HEK293 (cell line): Measurements from ENCODE around the gene ARL15.

Source experiments
- CTCF ChIA-PET: fragments of 350-600 bp; formaldehyde crosslinking; extraction: SDS; loops from one replicate; lab custom pipeline; 2021; ENCODE audit warnings: antibody characterized with exemption; lab: Yijun Ruan, JAX
- POLR2A ChIA-PET: fragments of 300-600 bp; formaldehyde crosslinking; extraction: SDS; loops from one replicate; lab custom pipeline; 2020; ENCODE audit warnings: antibody characterized with exemption, inconsistent platforms; lab: Yijun Ruan, JAX
- H3K27ac ChIP-seq: fragments of 200-500 bp; sonication (Bioruptor generic); 2 replicates; pipeline ENCODE4 v1.5.1; 2014; ENCODE audit warnings: low read depth, low read length, control low read depth, inconsistent platforms; ENCODE audit errors: extremely low read depth
- H3K36me3 ChIP-seq, 2 experiments: fragments of 200-500 bp in 1 of 2; sonication (Bioruptor generic) in 1 of 2; 1 replicate in 1 of 2; 2 replicates in 1 of 2; pipeline ENCODE4 v1.5.1; 2014 to 2017; ENCODE audit warnings: inconsistent platforms in 2 of 2, low read length in 2 of 2; ENCODE audit not compliant: control insufficient read depth in 2 of 2, insufficient read depth in 1 of 2
- H3K4me1 ChIP-seq: fragments of 200-500 bp; sonication (Bioruptor generic); 2 replicates; pipeline ENCODE4 v1.5.1; 2014; ENCODE audit warnings: mild to moderate bottlenecking, low read length, inconsistent platforms; ENCODE audit not compliant: control insufficient read depth, insufficient read depth
- H3K4me3 ChIP-seq: 2 replicates; pipeline ENCODE4 v1.5.1; 2011; ENCODE audit warnings: low read depth, mild to moderate bottlenecking, control low read depth, low read length, moderate library complexity
- H3K9me3 ChIP-seq: fragments of 200-500 bp; sonication (Bioruptor generic); 2 replicates; pipeline ENCODE4 v1.5.1; 2014; ENCODE audit warnings: low read depth, low read length, inconsistent platforms; ENCODE audit not compliant: control insufficient read depth, insufficient read depth
- ATF2 ChIP-seq: fragments of 450-650 bp; formaldehyde crosslinking; IDR thresholded peaks from 2 replicates; pipeline ENCODE4 v1.5.1; 2016; ENCODE audit warnings: missing biosample characterization, missing genetic modification characterization, low read depth
- PATZ1 ChIP-seq: fragments of 450-650 bp; formaldehyde crosslinking; IDR thresholded peaks from 2 replicates; pipeline ENCODE4 v1.5.1; 2016; ENCODE audit warnings: missing biosample characterization, missing genetic modification characterization
- PRDM6 ChIP-seq: fragments of 450-650 bp; formaldehyde crosslinking; IDR thresholded peaks from 2 replicates; pipeline ENCODE4 v1.5.1; 2017; ENCODE audit warnings: missing biosample characterization, missing genetic modification characterization
- REPIN1 ChIP-seq: fragments of 450-650 bp; formaldehyde crosslinking; IDR thresholded peaks from 2 replicates; pipeline ENCODE4 v1.5.1; 2017; ENCODE audit warnings: missing biosample characterization, missing genetic modification characterization, low read depth
- SALL2 ChIP-seq: fragments of 450-650 bp; formaldehyde crosslinking; IDR thresholded peaks from 2 replicates; pipeline ENCODE4 v1.5.0; 2017; ENCODE audit warnings: missing biosample characterization, mild to moderate bottlenecking, missing genetic modification characterization, borderline replicate concordance
- SCRT2 ChIP-seq: fragments of 450-650 bp; formaldehyde crosslinking; IDR thresholded peaks from 2 replicates; pipeline ENCODE4 v1.5.1; 2016; ENCODE audit warnings: missing biosample characterization, missing genetic modification characterization
- SP7 ChIP-seq: fragments of 450-650 bp; formaldehyde crosslinking; IDR thresholded peaks from 2 replicates; pipeline ENCODE4 v1.5.1; 2016; ENCODE audit warnings: missing biosample characterization, missing genetic modification characterization
- WT1 ChIP-seq: fragments of 450-650 bp; formaldehyde crosslinking; IDR thresholded peaks from 2 replicates; pipeline ENCODE4 v1.5.1; 2016; ENCODE audit warnings: missing biosample characterization, missing genetic modification characterization
- ZBTB48 ChIP-seq: fragments of 450-650 bp; formaldehyde crosslinking; IDR thresholded peaks from 2 replicates; pipeline ENCODE4 v1.5.1; 2016; ENCODE audit warnings: missing biosample characterization, missing genetic modification characterization
- ZFP41 ChIP-seq: fragments of 450-650 bp; formaldehyde crosslinking; IDR thresholded peaks from 2 replicates; pipeline ENCODE4 v1.5.1; 2016; ENCODE audit warnings: missing biosample characterization, missing genetic modification characterization, borderline replicate concordance
- ZNF266 ChIP-seq: fragments of 450-650 bp; formaldehyde crosslinking; IDR thresholded peaks from 2 replicates; pipeline ENCODE4 v1.5.1; 2016; ENCODE audit warnings: missing biosample characterization, missing genetic modification characterization, low read depth
- ZNF335 ChIP-seq: fragments of 450-650 bp; formaldehyde crosslinking; conservative IDR thresholded peaks from 2 replicates; pipeline ENCODE4 v1.5.1; 2016; ENCODE audit warnings: missing biosample characterization, missing genetic modification characterization
- ZNF366 ChIP-seq: fragments of 450-650 bp; formaldehyde crosslinking; conservative IDR thresholded peaks from 2 replicates; pipeline ENCODE4 v1.5.1; 2016; ENCODE audit warnings: missing biosample characterization, missing genetic modification characterization
- ZNF433 ChIP-seq: fragments of 450-650 bp; formaldehyde crosslinking; IDR thresholded peaks from 2 replicates; pipeline ENCODE4 v1.5.1; 2016; ENCODE audit warnings: missing biosample characterization, missing genetic modification characterization, low read depth
- ZNF473 ChIP-seq: fragments of 450-650 bp; formaldehyde crosslinking; IDR thresholded peaks from 2 replicates; pipeline ENCODE4 v1.5.1; 2017; ENCODE audit warnings: missing biosample characterization, missing genetic modification characterization
- ZNF514 ChIP-seq: fragments of 450-650 bp; formaldehyde crosslinking; IDR thresholded peaks from 2 replicates; pipeline ENCODE4 v1.5.1; 2016; ENCODE audit warnings: missing biosample characterization, missing genetic modification characterization
- ZNF549 ChIP-seq: fragments of 450-650 bp; IDR thresholded peaks from 2 replicates; pipeline ENCODE4 v1.5.1; 2018; ENCODE audit warnings: missing biosample characterization, missing genetic modification characterization, mild to moderate bottlenecking, inconsistent platforms, moderate library complexity
- ZNF555 ChIP-seq: fragments of 450-650 bp; formaldehyde crosslinking; conservative IDR thresholded peaks from 2 replicates; pipeline ENCODE4 v1.5.1; 2017; ENCODE audit warnings: missing biosample characterization, mild to moderate bottlenecking, missing genetic modification characterization, inconsistent platforms
- ZNF624 ChIP-seq: fragments of 450-650 bp; formaldehyde crosslinking; IDR thresholded peaks from 2 replicates; pipeline ENCODE4 v1.5.1; 2017; ENCODE audit warnings: missing biosample characterization, missing genetic modification characterization
- ZNF629 ChIP-seq: fragments of 450-650 bp; formaldehyde crosslinking; IDR thresholded peaks from 2 replicates; pipeline ENCODE4 v1.5.1; 2017; ENCODE audit warnings: missing biosample characterization, missing genetic modification characterization
- ZNF677 ChIP-seq: fragments of 450-650 bp; IDR thresholded peaks from 2 replicates; pipeline ENCODE4 v1.5.0; 2018; ENCODE audit warnings: missing biosample characterization, mild to moderate bottlenecking, missing genetic modification characterization, moderate library complexity
- ZNF701 ChIP-seq: fragments of 450-650 bp; formaldehyde crosslinking; IDR thresholded peaks from 2 replicates; pipeline ENCODE4 v1.5.1; 2016; ENCODE audit warnings: missing biosample characterization, missing genetic modification characterization
- ZNF791 ChIP-seq: fragments of 450-650 bp; formaldehyde crosslinking; IDR thresholded peaks from 2 replicates; pipeline ENCODE4 v1.5.1; 2016; ENCODE audit warnings: missing biosample characterization, missing genetic modification characterization
- ZSCAN4 ChIP-seq: fragments of 450-650 bp; formaldehyde crosslinking; IDR thresholded peaks from 2 replicates; pipeline ENCODE4 v1.5.1; 2017; ENCODE audit warnings: missing biosample characterization, missing genetic modification characterization

ARL15 gene

GRCh38 chr5:54270326-54270725 is 40.0 kb downstream of the ARL15 start:
- H3K27ac ChIP-seq: no peak overlapping the region
- POLR2A ChIA-PET: interaction anchor here (2.6 kb wide), 1 partner anchor 40 kb away, joined by 7 read pairs; the partner anchor contains the start of gene ARL15
- CTCF ChIA-PET: no interaction called here
- TF ChIP-seq ZNF473 (tag by site-specific recombination): no peak
- TF ChIP-seq SCRT2 (tag by site-specific recombination): no peak
- no peak for TF ChIP-seq ZNF677 (tag by site-specific recombination)
- TF ChIP-seq ZNF366 (tag by site-specific recombination): no peak
- TF ChIP-seq WT1: no peak
- TF ChIP-seq REPIN1 (tag by site-specific recombination): no peak
- no peak for TF ChIP-seq ZFP41 (tag by site-specific recombination)
- no peak for TF ChIP-seq ATF2 (tag by site-specific recombination)
- TF ChIP-seq ZNF266 (tag by site-specific recombination): no peak
- TF ChIP-seq, all 188 proteins: peak for 0
- Histone ChIP-seq H3K4me3 (no peak overlapping the region), H3K4me1 (no peaks in the 10 kb centered on the region), H3K9me3 (no peaks in the 10 kb centered on the region), H3K36me3 (no peaks in the 10 kb centered on the region)

- no peaks in the 10 kb centered on the region for H3K36me3 ChIP-seq
- H3K4me1 ChIP-seq: peaks cover 4% of the 10 kb centered on the region
- ChIA-PET POLR2A (no interaction called here), CTCF (no interaction called here)
- no peak for TF ChIP-seq PATZ1 (tag by site-specific recombination)
- no peak for TF ChIP-seq ZNF701 (tag by site-specific recombination)
- no peak for TF ChIP-seq ZNF555 (tag by site-specific recombination)
- H3K9me3 ChIP-seq: no peaks in the 10 kb centered on the region
- no peak overlapping the region for H3K27ac ChIP-seq
- H3K4me3 ChIP-seq: no peak overlapping the region
Observed at GRCh38 chr5:54264574-54264973, 45.8 kb downstream of the ARL15 start.

GRCh38 chr5:54263447-54263846 is 46.9 kb downstream of the ARL15 start:
- TF ChIP-seq ZNF335 (tag by site-specific recombination) (no peak), ZBTB48 (tag by site-specific recombination) (no peak)
- ChIA-PET CTCF (no interaction called here), POLR2A (no interaction called here)
- Histone ChIP-seq H3K36me3 (no peaks in the 10 kb centered on the region), H3K9me3 (no peaks in the 10 kb centered on the region), H3K4me3 (no peak overlapping the region), H3K4me1 (peaks cover 4% of the 10 kb centered on the region), H3K27ac (no peak overlapping the region)

GRCh38 chr5:54261596-54261995 is 48.8 kb downstream of the ARL15 start:
- Histone ChIP-seq H3K9me3 (no peaks in the 10 kb centered on the region), H3K27ac (no peak overlapping the region), H3K4me3 (no peak overlapping the region), H3K4me1 (peaks cover 8% of the 10 kb centered on the region), H3K36me3 (no peaks in the 10 kb centered on the region)
- POLR2A ChIA-PET: no interaction called here
- CTCF ChIA-PET: no interaction called here
- TF ChIP-seq ZNF549 (tag by site-specific recombination) (no peak), SALL2 (tag by site-specific recombination) (no peak), ZNF433 (no peak), ZNF624 (tag by site-specific recombination) (no peak), ZNF791 (no peak), ZNF514 (tag by site-specific recombination) (no peak), ZSCAN4 (tag by site-specific recombination) (no peak), ZNF629 (tag by site-specific recombination) (no peak), SP7 (no peak), PRDM6 (tag by site-specific recombination) (no peak)
